Vagina (tissue), 2 donors: ENCODE data around the gene CELF4.

Source experiments
- CTCF ChIP-seq, 3 experiments: fragments of 450-650 bp in 2 of 3; fragments of 200-600 bp in 1 of 3; sonication (generic) in 1 of 3; IDR thresholded peaks; one replicate each; pipeline ENCODE4 v1.5.1; 2017 to 2019; ENCODE audit warnings: antibody characterized with exemption in 3 of 3, mild to moderate bottlenecking in 2 of 3, moderate library complexity in 2 of 3
- POLR2A ChIP-seq, 2 donors: fragments of 450-650 bp; IDR thresholded peaks; one replicate each; pipeline ENCODE4 v1.6.1; 2017; ENCODE audit warnings: antibody characterized with exemption in 2 of 2, mild to moderate bottlenecking in 2 of 2, moderate library complexity in 2 of 2
- POLR2AphosphoS5 ChIP-seq, 2 donors: sonication (generic); formaldehyde crosslinking; IDR thresholded peaks; one replicate each; pipeline ENCODE4 v1.9.0; 2017; ENCODE audit warnings: antibody characterized with exemption in 2 of 2, mild to moderate bottlenecking in 2 of 2, low read depth in 1 of 2; ENCODE audit not compliant: insufficient read depth in 1 of 2

GRCh38 chr18:37332219-37332618 lies 233.4 kb downstream of the CELF4 start:
- TF ChIP-seq CTCF (IDR thresholded peaks at IDR 0.05) (no peak), POLR2AphosphoS5 (IDR thresholded peaks at IDR 0.05; ENCODE audit: insufficient read depth in 1 of 2, low read depth in 1 of 2) (no peak), POLR2A (IDR thresholded peaks at IDR 0.05) (no peak)
